Measurements from ENCODE around the gene UBL7.

Gene UBL7

DNA sequence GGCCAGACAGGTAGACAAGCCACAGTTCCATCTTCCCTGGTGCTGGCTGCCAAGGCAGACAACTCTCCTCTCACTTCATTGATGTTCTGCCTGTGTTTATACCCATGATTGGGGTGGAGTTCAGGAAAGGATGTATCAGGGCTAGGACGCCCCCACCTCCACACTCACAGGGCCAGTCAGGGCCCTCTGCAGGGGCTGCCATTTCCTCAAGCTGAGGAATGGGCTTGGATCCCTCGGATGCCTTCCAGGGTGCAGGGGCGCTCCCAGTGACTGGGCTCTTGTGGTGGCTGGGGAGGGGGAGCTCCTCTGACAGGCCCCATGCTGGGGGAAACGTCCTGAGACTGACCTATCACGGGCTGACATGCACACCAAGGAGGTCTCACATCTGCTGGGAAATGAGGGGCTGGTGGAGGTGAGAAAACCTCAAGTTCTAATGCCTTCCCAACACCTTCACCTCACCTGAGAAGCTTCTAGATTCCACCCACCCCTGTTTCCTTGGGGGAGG is 58.6 kb downstream of the UBL7 start:
- no peak for DNase-seq
- in situ Hi-C loops (cut with HindIII; ENCODE audit: low pct_ligation_motif_present, low pct_unique_long_range_greater_than_20kb, low sequenced_read_pairs): no loop called here

- no peak for DNase-seq
- in situ Hi-C loops (cut with HindIII; ENCODE audit: low pct_ligation_motif_present, low pct_unique_long_range_greater_than_20kb, low sequenced_read_pairs): no loop called here
These were observed 59.8 kb downstream of the UBL7 start for GRCh38 chr15:74400915-74401757.

DNA sequence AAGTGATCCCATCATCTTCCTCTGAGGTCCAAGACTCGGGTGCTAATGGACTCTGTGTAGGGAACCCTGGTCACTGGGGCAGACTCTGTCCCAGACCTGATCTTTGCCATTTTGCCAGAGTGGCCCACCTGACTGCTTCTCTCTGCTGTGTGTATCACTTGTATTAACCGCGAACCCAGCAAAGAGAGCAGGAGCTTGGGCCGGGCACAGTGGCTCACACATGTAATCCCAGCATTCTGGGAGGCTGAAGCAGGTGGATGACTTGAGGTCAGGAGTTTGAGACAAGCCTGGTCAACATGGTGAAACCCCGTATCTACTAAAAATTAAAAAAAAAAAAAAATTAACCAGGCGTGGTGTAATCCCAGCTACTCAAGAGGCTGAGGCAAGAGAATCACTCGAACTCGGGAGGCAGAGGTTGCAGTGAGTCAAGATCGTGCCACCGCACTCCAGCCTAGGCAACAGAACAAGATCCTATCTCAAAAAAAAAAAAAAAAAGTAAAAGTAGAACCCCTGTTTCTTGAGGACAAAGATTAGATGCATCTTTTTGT is 60.6 kb downstream of the UBL7 start:
- in situ Hi-C loops (cut with HindIII; ENCODE audit: low pct_ligation_motif_present, low pct_unique_long_range_greater_than_20kb, low sequenced_read_pairs): no loop called here
- no peak for DNase-seq

- no peak for DNase-seq
- in situ Hi-C loops (cut with HindIII; ENCODE audit: low pct_ligation_motif_present, low pct_unique_long_range_greater_than_20kb, low sequenced_read_pairs): no loop called here
These were observed 61.2 kb downstream of the UBL7 start for GRCh38 chr15:74399511-74400312.

- in situ Hi-C loops (cut with HindIII; ENCODE audit: low pct_ligation_motif_present, low pct_unique_long_range_greater_than_20kb, low sequenced_read_pairs): no loop called here
- DNase-seq: no peak
These were observed 61.9 kb downstream of the UBL7 start for GRCh38 chr15:74399100-74399499.

DNA sequence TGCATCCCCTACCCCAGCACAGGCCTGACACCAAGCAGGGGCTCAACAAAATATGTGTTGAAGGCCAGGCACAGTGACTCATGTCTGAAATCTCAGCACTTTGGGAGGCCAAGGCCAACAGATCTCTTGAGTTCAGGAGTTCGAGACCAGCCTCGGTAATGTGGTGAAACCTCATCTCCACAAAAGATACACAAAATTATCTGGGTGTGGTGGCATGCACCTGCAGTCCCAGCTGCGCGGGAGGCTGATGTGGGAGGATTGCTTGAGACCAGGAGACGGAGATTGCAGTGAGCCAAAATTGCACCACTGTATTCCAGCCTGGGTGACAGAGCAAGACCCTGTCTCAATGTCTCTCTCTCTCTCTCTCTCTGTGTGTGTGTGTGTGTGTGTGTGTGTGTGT is 62.8 kb downstream of the UBL7 start:
- no peak for DNase-seq
- in situ Hi-C loops (cut with HindIII; ENCODE audit: low pct_ligation_motif_present, low pct_unique_long_range_greater_than_20kb, low sequenced_read_pairs): no loop called here

- in situ Hi-C loops (cut with HindIII; ENCODE audit: low pct_ligation_motif_present, low pct_unique_long_range_greater_than_20kb, low sequenced_read_pairs): no loop called here
- no peak for DNase-seq
These were observed 63.5 kb downstream of the UBL7 start for GRCh38 chr15:74397239-74398068.

DNA sequence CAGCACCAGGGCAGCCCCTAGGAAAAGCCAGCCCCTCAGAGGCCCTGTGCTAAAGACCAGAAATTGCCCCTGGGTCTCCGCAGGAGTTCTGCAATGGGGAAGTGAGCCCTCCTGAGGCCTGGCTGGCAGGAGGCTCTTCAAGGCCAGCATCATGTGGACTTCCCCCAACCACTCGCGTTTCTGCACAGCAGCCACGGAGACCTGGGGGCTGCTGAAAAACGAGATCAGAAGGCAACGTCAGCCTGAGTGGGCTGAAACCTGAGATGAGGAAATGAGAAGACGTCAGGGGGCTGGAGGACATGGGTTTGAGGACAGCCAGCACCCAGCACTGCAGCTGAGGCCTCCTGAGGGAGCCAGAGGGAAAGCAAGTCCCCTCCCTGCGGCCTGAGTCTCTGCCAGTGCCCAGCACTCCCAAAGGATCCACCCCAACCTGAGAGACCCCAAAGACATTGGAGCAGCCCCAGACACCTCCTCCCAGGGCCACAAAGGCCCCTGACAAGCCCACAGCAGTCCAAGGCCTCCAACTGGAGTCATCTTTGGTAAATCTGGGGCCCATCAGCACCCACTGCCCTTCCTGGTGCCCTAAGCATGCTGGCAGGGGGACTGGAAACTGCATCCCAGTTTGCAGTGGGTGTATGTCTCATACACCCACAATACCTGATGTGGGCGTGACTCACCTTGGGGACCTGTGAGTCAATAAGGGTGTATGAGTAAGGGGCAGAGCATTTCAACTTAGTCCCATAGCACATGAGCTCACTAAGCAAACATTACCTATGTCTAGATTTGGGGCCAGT is 64.3 kb downstream of the UBL7 start:
- in situ Hi-C loops (cut with HindIII; ENCODE audit: low pct_ligation_motif_present, low pct_unique_long_range_greater_than_20kb, low sequenced_read_pairs): no loop called here
- peak; percentile 72 for DNase-seq

GRCh38 chr15:74396146-74396438 is 64.9 kb downstream of the UBL7 start:
- no peak for DNase-seq
- in situ Hi-C loops (cut with HindIII; ENCODE audit: low pct_ligation_motif_present, low pct_unique_long_range_greater_than_20kb, low sequenced_read_pairs): no loop called here
